ENCODE measurements around the gene ZNF608.

ZNF608 gene

DNA sequence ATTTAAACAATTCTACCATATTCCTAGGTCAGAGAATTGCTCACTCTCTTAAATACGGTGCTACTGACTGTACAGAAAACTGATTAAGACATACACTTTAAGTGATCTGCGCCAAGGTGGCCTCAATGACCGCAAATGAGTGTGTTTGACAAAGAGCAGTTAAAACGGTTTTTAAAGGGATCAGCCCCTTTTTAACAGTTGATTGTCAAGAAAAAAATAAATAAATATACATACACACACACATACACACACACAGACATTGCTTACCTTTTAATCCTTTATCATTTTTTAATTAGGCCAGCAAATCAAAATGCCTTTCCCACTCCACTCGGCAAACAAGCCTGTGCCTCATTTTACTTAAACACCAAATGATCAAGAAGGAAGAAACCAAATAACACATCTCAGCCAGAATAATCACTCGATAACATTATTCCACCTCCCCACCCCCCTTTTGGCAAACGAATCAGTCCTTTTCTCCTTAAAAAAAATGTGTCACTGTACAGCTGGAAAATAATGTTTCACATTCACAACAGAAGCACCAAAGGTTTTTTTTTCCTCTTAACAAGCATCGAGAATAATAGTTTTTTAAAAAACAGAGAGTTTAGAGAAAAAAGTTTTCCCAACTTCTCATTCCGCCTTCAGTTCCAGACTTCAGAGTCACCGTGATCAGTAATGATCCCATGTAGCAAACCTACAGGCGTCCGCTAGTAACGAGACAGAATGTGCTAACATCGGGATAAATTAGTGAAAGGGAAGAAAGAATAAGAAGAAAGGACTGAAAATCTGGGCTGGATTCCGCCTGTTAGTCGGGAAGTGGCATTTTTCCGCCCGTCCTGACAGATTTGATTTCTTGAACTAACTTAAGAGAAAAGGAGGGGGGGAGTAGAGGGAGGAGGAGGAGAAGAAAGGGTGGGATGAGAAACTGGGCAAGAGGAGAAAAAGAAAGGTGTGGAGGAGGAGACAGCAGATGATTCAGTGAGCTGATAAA, at the start of gene ZNF608:
TSS of gene ZNF608 (minus strand) at position 712 of the 988 bp plus-strand sequence. CDS start 1,650 bp downstream, outside the sequence.
- DNase-seq (ENCODE audit: low spot score): no peak

DNA sequence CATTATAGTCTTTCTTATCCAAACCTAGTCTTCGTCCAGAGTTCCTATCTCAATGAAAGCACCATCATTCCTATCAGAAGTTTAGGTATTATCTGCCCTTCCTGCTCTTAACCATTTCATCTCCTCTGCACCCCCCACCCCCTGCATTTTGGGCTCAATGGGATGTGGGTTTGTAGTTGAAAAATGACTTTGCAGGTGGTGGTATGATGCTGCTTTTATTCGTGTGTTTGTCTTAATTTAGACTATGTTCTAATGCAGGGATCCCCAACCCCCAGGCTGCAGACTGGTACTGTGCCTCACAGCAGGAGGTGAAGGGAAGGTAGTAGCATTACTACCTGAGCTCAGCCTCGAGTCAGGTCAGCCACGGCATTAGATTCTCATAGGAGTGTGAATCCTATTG, 49.4 kb upstream of the ZNF608 start:
- no peak for DNase-seq (ENCODE audit: low spot score)

DNA sequence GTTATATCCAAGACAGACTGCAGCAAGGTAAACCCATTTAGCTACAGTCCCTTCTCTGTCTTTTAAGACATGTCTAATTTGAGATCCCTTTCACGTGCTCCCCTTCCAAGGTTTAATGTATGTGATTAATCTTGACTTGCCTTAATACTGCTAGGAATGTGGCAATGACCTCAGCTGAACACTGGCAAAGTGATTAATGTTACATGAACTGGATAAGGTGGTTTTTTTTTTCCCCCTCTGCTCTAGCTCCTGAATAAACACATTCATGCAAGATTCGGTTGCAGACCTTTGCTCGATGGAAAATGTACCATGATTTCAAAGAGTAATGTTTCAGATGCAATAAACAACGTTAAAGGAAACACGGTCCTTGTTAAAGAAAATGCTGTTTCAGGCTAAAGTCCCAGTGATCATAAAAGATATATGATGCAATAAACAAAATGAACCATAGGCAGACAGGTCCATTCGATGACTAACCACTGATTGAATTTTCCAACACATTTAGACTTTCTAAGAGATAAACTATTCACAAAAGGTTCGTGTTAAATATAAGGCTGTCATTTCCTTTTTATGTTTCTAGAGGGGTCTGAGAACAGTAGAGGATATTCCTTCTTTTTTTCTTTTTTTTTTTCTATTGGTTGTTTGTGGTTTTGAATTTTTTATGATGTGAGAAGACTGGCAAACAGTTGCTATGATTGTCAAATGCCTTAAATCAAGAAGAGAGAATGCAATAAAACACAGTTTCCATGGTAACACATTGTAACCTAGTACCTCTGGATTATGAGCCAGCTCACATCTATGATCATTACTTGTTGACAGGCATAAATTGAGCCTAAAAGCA, 44.7 kb upstream of the ZNF608 start:
- DNase-seq (ENCODE audit: low spot score): no peak

DNA sequence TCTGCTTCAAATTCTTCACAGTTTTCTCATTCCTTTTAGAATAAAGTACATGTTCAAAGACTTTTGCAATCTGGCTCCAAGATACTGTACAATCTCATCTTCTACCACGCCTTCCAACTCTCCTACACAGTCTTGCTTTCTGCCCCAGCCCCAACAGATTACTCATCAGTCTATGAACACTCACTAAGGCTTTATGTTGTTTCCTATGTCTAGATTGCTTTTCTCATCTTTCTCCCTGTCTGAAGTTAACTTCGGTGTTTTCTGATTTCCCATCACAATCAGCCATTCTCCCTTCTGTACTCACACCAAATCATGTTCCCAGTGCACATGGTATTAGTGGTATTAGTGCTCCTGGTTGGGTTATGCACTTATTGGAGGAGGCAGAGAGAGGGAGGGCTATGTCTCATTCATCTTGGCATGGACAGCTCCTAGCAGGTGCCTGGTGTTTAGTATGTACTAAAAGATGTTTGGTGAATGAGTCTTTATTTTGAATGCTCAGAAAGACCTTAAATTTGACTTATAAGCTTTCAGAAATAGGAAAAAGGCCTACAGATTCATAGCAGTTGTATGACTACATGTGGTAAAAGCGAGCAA, 44.0 kb upstream of the ZNF608 start:
- no peak for DNase-seq (ENCODE audit: low spot score)

DNA sequence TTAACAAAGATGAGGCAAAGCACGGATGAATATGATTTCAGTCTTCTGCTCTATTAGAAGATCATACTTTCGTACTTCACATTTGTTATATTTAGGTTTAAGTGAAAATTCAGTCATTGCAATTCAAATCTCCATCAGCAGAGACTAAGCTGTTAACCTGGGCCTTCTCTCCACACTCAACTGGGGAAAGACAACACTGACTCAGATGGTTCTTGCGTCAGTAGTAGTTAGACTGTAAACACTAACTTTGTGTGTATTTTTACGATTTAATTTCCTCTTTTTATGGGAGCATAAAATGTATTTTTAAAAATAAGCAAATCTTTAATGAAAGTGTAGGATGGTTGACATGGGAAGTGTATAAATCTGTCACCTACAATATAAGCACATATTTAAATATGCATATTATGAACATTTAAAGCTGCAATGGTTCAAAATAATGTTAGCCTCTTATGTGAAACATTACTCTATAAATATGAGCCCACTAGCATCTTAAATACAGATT, 42.7 kb upstream of the ZNF608 start:
- DNase-seq (ENCODE audit: low spot score): no peak

- no peak for DNase-seq (ENCODE audit: low spot score)
These were observed 37.4 kb upstream of the ZNF608 start for GRCh38 chr5:124783794-124784193.

GRCh38 chr5:124783285-124783684, 36.8 kb upstream of the ZNF608 start:
- DNase-seq (ENCODE audit: low spot score): no peak

DNA sequence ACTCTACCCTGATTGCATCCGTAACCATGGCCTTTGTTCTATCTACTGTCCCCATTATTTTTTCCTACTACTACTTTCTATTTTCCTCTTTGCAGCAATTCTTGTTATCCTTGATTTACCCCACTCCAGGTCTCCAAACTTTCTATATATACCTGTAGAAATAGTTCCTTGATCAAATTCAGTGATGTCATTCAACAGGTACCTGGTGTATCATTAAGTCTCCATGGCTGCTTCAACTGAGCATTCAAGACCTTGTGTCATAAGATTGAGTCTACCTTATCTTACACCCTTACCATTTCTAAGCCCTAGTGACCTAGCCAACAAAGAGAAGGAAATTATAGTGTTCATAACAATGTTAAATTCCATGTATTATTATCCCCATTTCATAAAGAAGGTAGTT, 35.8 kb upstream of the ZNF608 start:
- DNase-seq (ENCODE audit: low spot score): no peak

- DNase-seq (ENCODE audit: low spot score): no peak
These were observed 33.6 kb upstream of the ZNF608 start for GRCh38 chr5:124780011-124780410.

DNA sequence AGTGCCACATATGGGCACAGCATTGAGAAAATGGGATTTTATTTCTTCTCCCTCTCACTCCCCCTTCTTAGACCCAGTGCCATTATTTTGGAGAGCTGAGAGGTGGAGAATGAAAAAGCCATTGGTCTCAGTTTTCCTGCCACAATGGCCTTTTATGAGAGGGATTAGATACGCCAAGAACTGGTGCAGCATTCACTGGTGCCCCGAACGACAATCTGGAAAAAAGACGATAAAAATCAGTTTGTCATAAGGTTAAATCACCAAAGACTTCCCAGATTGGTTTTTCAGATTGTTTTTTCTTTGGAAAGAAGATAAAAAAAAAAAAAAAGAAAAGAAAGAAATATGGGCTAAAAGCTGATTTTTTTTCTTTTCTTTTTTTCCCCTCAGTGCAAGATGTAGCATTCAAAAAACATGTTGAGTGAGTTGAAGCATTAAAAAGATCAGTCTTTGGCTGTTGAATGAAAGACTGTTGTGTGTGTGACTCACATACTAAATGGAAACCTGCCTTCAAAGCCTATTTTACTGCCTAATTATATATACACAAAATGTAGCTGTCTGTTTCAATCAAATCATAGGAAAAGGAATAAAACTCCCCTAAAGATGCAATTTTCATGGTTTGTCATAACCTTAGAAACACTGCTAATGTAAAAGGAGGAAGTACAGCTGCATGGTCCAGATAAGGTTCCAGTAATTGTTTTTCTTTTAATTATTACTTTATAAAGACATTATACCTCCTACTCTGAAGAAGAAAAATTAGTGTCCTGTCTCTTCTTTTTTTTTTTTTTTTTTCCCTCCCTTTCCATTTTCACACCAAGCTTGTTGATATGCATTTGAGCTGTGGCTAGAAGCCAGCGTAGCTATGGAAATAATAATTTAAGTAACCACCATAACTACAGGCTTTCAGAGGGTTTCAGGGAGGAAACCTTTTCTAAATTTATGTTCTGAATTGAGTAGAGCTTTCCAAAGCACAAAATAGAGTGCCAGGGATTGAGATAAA, 27.2 kb upstream of the ZNF608 start:
- DNase-seq (ENCODE audit: low spot score): no peak

DNA sequence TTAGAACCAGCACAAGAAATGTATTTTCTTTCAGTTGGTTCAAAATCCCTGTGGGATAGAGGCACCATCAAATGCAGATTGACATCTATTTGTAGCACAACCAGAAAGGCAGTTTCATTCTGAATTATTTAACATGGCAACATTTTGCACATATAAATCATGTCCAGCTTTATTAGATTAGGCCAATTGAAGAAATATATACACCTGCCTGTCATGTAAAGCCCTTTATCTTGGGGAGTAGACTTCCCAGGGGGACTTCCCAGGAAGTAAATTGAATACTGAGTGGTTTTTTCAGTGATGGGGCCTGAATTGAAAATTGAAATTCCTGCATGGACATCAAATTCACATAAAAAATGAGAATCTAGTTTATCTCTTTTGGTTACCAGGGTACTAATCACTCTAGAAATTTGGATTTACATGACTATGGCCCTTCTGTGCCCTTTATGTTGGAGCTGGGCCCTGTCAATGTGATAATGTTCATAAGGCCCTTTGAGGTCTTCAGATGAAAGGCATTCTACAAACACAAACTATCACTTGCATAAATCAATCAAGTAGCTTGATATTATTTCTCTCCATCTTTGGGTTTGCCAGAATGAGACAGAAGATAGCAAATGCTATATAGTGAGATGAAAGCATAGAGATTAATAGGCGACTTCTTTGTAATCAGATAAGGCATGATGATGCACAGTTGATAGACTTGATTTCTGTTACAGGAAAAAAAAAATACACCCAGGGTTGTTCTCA, 26.2 kb upstream of the ZNF608 start:
- DNase-seq (ENCODE audit: low spot score): no peak

DNA sequence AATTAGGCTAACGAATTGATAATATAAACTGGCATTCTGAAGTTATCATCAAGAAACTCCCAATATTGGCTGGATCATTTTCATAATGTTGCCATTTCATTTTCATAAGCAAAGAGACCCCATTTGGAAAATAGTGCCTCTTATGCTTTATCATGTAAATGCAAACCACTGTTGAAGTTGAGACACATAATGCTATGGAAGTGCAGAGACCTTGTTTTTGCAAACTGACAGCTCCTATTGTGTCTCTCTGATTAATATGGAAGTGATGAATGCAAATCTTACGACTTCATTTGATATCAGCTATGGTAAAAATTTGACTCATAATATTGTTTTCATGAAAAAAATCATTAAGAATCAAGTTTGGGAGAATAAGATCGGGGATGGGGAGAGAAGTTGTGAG, 25.3 kb upstream of the ZNF608 start:
- no peak for DNase-seq (ENCODE audit: low spot score)

- no peak for DNase-seq (ENCODE audit: low spot score)
These were observed 18.7 kb upstream of the ZNF608 start for GRCh38 chr5:124764992-124765611.

GRCh38 chr5:124764585-124764984, 18.1 kb upstream of the ZNF608 start:
- DNase-seq (ENCODE audit: low spot score): no peak

- no peak for DNase-seq (ENCODE audit: low spot score)
These were observed 14.6 kb upstream of the ZNF608 start for GRCh38 chr5:124761010-124761409.

DNA sequence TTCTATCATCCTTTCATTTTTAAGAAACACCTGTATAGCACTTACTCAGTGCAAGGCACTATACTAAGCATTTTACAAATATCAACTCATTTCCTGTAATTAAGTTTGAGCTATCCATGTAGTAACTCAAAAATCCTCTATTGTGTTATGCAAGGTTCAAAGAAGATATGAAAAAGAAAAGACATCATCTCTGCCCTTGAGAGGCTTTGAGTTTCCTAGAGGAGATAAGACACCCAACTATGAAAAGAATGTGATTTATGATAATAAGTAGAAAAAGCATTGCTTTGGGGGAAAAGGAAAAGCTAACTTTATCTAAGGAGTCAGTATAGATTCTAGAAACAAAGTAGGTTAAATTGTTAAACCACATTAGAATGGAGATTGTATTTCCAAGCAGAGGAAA, 14.2 kb upstream of the ZNF608 start:
- DNase-seq (ENCODE audit: low spot score): no peak

GRCh38 chr5:124755565-124755964, 9.1 kb upstream of the ZNF608 start:
- DNase-seq (ENCODE audit: low spot score): peak; percentile 22

DNA sequence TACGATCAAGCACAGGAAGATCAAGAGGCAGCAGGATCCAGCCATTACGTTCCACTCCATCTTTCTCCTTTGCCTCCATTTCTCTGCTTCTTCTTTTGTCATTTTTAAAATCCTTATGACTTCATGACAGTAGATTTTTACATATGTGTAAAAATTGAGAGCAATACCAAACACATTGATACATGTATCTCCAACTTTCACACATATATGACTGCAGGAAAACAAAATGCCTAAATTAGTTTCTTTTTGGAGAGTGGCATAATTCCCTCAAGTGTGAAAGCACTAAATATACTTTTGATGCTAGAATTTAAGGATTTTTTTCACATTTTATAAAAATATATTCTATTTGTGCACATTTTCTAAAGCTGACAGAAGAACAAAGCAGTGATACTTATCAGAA, 8.6 kb upstream of the ZNF608 start:
- no peak for DNase-seq (ENCODE audit: low spot score)

GRCh38 chr5:124754206-124754927, 7.9 kb upstream of the ZNF608 start:
- DNase-seq (ENCODE audit: low spot score): no peak
